HepG2 (cell line): ENCODE results near the gene P3R3URF.

Experiments
- DNMT3B ChIP-seq: conservative IDR thresholded peaks from 2 replicates; pipeline ENCODE4 v1.6.1; 2016; ENCODE audit warnings: missing biosample characterization, control low read depth
- HCFC1 ChIP-seq: fragments of 150-350 bp; IDR thresholded peaks from 2 replicates; pipeline ENCODE4 v1.6.1; 2014; ENCODE audit warnings: low read depth, low read length
- NFIC ChIP-seq: IDR thresholded peaks from 2 replicates; pipeline ENCODE4 v1.6.1; 2012; ENCODE audit warnings: mild to moderate bottlenecking, low read length, inconsistent platforms
- NR3C1 ChIP-seq: sonication (generic); formaldehyde crosslinking; IDR thresholded peaks from 2 replicates; pipeline ENCODE4 v1.4.0; 2020; ENCODE audit warnings: missing genetic modification reagents
- ZNF354B ChIP-seq: sonication (generic); formaldehyde crosslinking; IDR thresholded peaks from 2 replicates; pipeline ENCODE4 v1.8.0; 2022; ENCODE audit warnings: mild to moderate bottlenecking, missing genetic modification reagents
- TF ChIP-seq, protein P1 (sequence below): IDR thresholded peaks from 2 replicates; pipeline ENCODE4 v1.6.1; 2016; ENCODE audit warnings: control low read depth

DNA sequence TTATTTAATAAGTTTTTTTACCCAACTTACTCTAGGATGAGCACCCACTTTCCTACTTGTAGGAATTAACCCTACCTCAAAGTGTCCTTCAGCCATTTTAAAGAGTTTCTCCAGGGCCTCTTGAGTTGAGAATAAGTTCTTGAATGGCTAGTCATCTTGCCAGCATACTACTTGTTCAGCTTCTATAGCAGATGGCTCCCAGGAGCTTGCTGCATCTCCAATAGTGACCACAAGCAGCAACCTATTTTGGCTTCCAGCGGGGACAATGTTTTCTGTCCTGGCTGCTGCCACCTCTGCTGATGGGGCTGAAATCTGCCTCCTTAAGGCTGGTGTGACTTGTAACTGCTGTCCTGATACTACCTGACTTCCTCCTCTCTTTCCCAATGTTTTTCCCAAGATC lies 23.1 kb downstream of the P3R3URF start:
- TF ChIP-seq DNMT3B (CRISPR knock-in tag) (no peak), HCFC1 (no peak), NFIC (no peak), NR3C1 (CRISPR knock-in tag) (no peak), ZNF354B (CRISPR knock-in tag) (no peak)
- TF ChIP-seq, protein P1, sequence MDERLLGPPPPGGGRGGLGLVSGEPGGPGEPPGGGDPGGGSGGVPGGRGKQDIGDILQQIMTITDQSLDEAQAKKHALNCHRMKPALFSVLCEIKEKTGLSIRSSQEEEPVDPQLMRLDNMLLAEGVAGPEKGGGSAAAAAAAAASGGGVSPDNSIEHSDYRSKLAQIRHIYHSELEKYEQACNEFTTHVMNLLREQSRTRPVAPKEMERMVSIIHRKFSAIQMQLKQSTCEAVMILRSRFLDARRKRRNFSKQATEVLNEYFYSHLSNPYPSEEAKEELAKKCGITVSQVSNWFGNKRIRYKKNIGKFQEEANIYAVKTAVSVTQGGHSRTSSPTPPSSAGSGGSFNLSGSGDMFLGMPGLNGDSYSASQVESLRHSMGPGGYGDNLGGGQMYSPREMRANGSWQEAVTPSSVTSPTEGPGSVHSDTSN (CRISPR knock-in tag) = no peak
